Hematopoietic multipotent progenitor cell treated with erythropoietin and hydrocortisone succinate and interleukin-3 and kit ligand, for 8 days (in vitro differentiated cells): ENCODE data around the gene PLCL2.

Experiments
- DNase-seq: peaks from one replicate; pipeline ENCODE4 v3.0.0-alpha.2; 2015

Gene PLCL2

DNA sequence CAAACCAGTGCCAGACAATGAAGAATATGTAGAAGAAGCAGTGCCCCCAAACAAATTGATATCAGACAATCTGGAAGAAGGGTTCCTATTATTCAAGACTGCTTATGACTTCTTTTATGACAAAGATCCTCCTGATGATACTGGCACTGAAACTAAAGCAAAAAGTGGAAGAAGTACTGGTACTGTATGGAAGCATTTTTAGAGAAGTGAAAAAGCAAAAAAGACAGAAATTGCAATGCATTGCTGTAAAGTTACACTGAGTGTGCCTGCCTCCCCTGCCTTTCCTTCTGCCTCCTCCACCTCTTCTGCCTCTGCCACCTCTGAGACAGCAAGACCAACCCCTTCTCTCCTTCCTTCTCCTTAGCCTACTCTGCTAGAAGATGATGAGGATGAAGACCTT lies 167.6 kb downstream of the PLCL2 start:
- no peak for DNase-seq

GRCh38 chr3:17054301-17054981 lies 169.7 kb downstream of the PLCL2 start:
- no peak for DNase-seq

DNA sequence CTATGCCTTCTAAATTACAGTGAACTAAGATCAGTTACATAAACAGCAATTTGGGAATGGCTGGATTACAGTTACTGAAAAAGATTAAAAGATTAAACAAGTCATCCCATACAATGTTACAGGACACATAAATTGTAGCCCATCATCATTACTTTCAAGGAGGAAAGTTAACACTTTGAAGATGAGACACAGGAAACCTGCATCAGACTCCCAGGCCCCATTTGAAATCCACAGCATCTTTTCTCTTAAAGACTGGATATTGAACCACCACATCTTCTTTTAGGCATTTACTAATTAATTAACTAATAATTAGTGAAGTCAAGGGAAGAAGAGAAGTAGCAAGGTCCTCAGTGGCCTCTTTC lies 170.2 kb downstream of the PLCL2 start:
- no peak for DNase-seq

DNA sequence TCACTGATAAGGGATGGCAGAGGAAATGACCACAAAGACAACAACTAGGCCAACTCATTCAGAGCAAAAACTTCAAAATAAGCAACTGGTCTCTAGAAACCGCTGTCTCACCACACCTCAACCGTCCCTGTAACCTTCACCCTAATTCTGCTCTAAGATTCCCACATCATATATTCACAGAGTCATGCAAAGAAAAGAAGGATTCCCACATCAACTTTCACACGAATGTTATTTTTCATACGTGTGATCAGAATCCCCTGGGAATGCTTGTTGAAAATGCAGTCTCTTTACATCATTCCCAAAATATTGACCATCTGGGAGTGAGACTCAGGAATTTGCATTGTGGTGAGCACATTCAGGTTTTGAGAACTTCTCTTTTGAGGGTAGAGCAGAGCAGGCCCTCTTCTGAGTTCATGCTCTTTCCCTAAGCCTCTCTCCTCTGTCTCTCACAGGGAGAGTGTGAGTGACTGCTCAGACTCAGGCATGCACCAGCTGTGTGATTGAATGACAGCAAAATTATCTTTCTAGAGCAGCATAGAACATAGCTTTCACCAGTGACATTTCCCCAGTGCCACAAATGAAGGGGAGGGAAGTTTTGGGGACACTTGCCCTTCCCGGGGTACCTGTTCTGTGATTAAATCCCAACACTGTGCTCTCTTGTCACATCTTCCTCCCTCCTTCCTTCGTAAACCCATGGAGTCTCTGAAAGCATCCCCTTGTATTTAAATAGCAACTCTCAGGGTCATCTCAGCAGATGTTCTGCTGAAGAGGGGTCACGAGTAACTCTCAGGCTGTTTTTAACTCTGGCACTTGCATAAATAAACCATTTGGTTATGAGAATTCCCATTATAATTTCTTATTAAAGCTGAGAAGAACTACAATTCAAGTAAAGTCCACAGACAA lies 170.9 kb downstream of the PLCL2 start:
- DNase-seq, result no peak

- DNase-seq, result peak; percentile 31
These were observed 172.6 kb downstream of the PLCL2 start for GRCh38 chr3:17057321-17057720.

- DNase-seq, result no peak
These were observed 175.3 kb downstream of the PLCL2 start for GRCh38 chr3:17059989-17060550.

- DNase-seq, result no peak
These were observed 176.2 kb downstream of the PLCL2 start for GRCh38 chr3:17061005-17061404.

DNA sequence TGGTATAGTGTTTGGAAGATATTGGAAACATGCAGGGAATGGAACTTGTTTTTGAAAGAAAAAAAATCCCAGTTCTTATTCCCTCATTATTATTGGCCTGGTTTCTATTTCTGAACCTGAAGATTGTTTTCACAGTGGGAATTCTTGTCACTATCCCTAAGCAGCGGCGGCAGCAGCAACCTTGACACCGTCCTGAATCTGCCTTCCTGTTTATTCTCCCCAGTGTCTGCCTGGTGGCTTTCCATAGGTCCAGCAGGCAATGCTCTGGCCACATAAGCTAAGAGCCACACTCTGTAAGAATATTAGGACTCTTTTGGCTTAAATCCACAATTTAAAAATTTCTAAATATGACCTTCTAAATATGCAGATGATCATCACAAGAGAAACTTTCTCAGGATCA lies 178.0 kb downstream of the PLCL2 start:
- DNase-seq, result no peak

DNA sequence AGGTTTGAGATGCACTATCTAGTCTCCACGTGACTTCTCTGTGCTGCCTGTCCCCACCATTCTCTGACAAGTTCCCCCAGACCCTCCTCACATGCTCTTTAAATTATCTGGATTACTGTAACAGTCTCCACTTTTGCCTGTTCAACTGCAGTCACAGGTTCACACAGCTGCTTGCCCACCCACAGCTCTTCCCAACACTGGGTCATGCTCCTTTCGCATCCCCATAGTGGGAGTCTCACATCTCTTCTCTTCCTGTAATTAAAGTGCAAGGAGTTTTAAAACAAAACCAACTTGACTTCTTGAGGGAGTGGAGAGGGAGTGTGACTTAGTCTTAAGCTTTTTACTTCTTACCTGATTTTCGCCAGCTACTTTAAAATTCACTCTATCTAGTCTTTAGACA lies 178.8 kb downstream of the PLCL2 start:
- no peak for DNase-seq

DNA sequence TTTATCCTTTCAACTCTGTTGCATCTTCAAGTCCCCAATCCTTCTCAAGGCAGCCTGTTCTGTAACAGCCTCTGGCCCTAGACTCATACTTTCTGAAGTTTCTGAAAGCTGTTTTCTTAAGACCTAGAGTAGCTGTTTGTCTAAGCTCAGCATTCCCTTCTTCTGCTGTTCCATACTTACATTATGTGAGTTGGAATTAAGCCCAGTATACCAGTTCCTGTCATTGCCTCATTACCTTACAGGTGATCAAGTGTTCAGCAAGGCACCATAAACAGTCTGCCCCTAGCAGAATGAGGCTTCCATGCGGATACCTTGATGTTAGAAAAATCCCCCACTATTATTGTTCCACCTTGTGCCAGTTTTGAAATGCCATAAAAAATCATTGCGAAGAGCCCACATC lies 180.6 kb downstream of the PLCL2 start:
- no peak for DNase-seq

GRCh38 chr3:17065881-17066280 lies 181.1 kb downstream of the PLCL2 start:
- DNase-seq, result no peak

DNA sequence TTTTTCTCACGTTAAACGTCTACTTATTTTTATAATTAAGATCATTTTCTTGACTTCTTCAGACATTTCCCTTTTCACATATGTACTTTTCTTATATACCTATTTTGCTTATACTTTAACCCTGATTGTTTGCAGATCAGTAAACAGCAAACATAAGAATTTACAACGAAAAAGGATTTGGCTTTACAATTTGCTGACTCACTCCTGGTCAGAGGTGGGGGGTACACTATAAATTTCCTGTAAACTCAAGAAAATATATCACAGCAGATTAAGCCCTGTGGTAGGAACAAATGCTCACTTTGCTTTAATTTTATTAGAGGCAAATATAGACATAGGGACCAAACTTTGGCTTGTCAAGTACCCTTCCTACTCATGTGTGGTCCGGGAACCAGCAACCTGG lies 185.0 kb downstream of the PLCL2 start:
- DNase-seq, result no peak

DNA sequence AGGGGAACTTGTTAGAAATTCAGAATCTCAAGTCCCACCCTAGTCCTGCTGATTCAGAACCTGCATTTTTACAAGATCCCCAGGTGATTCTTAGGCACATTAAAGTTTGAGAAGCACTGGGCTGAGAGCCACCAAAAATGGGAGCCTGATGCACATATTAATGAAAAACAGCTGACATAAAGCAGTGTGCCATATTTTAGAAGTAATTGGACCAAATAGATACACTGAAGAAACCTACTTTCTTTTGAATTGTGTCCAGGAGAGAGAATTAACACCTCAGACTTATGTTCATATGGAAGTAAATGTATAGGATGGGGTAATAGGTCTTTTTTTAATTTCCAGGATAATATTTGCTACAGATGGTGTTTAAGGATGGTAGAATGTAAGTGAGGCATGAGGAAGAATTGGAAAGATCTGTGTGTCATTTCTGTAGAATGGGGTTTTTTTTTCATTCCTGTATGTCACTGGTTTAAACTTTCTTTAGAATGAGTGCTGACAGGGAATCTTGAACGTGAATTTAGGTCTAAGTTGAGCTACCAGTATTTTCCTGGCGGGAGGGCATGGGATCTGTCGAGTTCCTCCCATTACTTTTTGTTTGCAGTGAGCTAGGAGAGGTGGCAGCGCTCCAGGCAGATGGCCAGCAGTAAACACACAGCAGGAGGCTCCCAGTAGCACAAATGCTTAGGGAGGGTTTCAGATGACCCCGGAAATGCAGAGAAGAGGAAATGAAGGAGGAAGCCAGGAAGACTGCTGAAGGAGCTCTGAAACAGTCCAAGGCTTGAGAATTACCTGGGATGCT lies 185.6 kb downstream of the PLCL2 start:
- DNase-seq, result no peak

DNA sequence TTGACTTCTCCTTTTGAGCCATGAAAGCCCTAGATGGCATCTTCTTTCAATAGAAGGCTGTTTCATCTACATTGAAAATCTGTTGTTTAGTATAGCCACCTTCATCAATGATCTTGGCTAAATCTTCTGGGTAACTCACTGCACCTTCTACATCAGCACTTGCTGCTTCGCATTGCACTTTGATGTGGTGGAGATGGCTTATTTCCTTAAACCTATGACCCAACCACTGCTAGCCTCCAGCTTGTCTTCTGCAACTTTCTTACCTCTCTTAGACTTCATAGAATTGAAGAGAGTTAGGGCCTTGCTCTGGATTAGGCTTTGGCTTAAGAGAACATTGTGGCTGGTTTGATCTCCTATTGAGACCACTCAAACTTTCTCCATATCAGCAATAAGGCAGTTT lies 189.8 kb downstream of the PLCL2 start:
- DNase-seq, result no peak

DNA sequence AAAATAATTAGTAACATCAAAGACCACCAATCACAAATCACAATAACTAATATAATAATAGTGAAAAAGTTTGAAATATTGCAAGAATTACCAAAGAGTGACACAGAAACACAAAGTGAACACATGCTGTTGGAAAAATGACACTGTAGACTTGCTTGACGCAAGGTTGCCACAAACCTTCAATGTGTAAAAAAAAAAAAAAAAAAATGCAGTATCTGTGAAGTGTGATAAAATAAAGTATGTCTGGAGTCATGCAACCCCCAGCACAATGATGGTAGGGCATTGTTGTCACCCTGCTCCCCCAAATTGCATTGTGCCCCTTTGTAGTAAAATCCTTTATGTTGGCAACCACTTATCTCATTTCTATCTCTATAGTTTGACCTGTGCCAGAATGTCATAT lies 190.6 kb downstream of the PLCL2 start:
- no peak for DNase-seq

DNA sequence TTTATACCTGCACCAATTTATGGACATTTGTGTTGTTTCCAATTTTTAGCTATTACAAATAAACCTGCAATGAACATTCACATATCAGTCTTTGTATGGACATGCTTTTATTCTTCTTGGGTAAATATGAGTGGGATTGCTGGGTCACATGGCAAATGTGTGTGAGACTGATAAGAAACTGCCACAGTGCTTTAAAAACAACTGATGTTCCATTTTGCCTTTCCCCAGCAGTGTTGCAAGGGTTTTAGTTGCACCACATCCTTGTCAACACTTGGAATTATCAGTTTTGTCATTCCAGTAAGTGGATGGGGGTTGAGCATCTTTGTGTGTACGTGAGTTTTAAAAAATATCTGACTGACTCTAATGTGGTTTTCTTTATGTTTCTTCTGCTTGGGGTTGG lies 191.2 kb downstream of the PLCL2 start:
- peak; percentile 53 for DNase-seq

DNA sequence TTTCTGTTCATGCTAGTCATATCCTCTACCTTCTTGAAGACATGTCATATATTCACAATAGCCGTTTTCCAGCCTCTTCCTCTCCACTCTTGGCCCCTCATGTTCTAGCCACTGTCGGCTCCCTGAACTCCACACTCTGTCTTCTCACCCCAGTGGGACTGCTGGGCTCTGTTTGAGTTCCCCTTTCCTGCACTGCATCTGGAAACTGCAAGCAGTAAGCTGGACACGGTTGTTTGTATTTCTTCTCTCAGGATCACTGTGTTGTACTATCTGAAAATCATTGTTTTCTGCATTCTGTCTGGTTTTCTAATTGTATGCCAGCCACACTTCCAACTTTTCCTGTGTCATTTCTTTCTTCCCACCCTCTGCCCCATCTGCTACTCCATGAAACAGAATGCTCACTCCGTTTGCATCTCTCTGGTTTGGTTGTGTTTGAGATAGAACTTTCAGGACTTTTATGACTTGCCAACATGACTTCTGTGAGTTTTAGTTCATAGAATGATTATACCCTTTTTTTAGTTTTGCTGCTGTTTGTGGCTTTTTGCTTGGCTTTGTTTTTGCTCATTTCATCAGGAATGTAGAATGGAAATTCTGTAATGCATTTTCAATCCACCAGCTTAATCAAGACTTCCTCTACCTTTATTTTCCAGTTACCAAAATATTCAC lies 192.3 kb downstream of the PLCL2 start:
- no peak for DNase-seq

GRCh38 chr3:17077606-17078005 lies 192.9 kb downstream of the PLCL2 start:
- no peak for DNase-seq

DNA sequence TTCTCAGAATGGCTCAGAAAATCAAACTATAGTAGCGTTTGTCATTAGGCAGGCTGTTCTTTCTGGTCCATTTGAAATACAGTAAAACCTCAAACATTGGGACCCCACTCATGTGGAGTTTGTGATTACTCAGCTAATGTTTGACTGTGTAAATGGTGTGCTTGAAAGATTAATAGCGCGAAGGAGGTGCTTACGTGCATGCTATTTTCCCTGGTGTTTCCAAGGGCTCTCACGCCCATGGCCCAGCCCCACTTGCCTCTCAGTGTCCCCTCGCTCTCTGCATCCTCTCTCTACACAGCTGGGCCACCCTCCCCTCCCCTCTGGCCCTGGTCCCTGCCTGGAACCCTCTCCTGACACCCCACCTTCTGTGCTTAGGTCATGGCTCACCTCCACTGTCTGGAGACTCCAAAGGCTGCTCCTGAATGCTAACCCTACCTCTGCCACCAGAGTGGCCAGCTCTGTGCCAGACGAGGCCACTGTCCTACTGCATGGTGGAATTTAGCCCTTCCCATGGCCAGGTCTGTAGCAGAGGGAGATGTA lies 194.2 kb downstream of the PLCL2 start:
- no peak for DNase-seq

- DNase-seq, result no peak
These were observed 195.2 kb downstream of the PLCL2 start for GRCh38 chr3:17079933-17080332.

GRCh38 chr3:17081520-17081919 lies 196.8 kb downstream of the PLCL2 start:
- no peak for DNase-seq

DNA sequence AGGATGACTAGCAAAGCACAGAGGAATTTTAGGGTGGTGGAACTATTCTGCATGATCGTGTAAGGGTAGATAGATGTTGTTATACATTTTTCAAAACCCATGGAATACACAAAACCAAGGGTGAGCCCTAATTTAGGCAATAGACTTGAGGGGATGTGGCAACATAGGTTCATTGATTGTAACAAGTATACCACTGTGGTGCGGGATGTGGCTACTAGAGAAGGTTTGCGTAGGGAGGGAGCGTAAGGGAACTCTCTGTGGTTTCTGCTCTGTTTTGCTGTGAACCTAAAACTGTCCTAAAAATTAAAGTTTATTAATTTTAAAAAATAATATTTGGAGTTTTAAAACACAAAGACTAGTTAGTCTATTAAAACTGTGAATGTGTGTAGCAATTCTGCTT lies 202.8 kb downstream of the PLCL2 start:
- DNase-seq, result no peak

- DNase-seq, result no peak
These were observed 203.3 kb downstream of the PLCL2 start for GRCh38 chr3:17088017-17088416.
